A673 (cell line): ENCODE measurements around the gene NECTIN1.

ENCODE experiments used
- EZH2 ChIP-seq: fragments of 200-600 bp; sonication (generic); IDR thresholded peaks from 2 replicates; pipeline ENCODE4 v1.6.1; 2017; ENCODE audit warnings: borderline replicate concordance, low read depth, mild to moderate bottlenecking, mixed read lengths, antibody characterized with exemption, low read length; ENCODE audit not compliant: poor library complexity, severe bottlenecking
- TF ChIP-seq, protein P1 (sequence below): fragments of 300-800, 200-600 bp; sonication (generic); conservative IDR thresholded peaks from 2 replicates; pipeline ENCODE4 v1.5.1; 2017; ENCODE audit warnings: low read depth, mild to moderate bottlenecking, antibody characterized with exemption, low read length, moderate library complexity, mixed read lengths

DNA sequence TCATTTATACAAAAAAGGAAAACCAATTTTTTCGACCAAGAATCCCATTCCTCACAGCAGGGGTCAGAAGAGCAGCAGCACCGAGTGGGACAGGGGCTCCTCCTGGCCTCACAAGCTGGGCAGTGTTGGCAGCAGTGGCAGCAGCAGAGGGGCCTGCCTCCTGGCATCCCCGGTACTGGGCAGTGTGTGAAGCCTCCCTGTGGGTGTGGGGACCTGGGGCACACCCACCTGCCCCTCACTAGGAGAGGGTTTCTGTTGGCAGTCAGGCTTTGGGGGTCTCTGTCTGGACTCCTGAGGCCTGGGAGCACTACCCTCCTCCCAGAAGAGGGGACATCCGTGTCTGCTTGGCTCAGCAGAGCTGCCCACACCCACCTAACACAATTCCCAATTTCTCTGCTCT is 67.8 kb downstream of the NECTIN1 start:
- no peak for TF ChIP-seq EZH2
- TF ChIP-seq, protein P1, sequence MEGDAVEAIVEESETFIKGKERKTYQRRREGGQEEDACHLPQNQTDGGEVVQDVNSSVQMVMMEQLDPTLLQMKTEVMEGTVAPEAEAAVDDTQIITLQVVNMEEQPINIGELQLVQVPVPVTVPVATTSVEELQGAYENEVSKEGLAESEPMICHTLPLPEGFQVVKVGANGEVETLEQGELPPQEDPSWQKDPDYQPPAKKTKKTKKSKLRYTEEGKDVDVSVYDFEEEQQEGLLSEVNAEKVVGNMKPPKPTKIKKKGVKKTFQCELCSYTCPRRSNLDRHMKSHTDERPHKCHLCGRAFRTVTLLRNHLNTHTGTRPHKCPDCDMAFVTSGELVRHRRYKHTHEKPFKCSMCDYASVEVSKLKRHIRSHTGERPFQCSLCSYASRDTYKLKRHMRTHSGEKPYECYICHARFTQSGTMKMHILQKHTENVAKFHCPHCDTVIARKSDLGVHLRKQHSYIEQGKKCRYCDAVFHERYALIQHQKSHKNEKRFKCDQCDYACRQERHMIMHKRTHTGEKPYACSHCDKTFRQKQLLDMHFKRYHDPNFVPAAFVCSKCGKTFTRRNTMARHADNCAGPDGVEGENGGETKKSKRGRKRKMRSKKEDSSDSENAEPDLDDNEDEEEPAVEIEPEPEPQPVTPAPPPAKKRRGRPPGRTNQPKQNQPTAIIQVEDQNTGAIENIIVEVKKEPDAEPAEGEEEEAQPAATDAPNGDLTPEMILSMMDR = no peak
